Calu3 (cell line): ENCODE results near the gene DDR2. TPM values are rescaled to one million over a fixed set of nuclear protein-coding genes. Genes with fewer than 3 reads are reported as not detected.

ENCODE experiments used
- BruUV-seq: library from RNA; stranded (reverse); fragments of 400-500 nt; replicated peaks from 2 replicates; lab custom pipeline; 2021; lab: Mats Ljungman, UMichigan
- CTCF ChIA-PET: fragments of 300-600 bp; sonication (Branson Sonifier 250); formaldehyde crosslinking; loops from one replicate; lab custom pipeline; 2022; ENCODE audit warnings: antibody characterized with exemption; lab: Charles Lee
- DNase-seq: peaks from one replicate; pipeline ENCODE4 v3.0.0; 2022
- H3K27ac Mint-ChIP-seq: one replicate; pipeline ENCODE4 v1.8.0; 2022; ENCODE audit warnings: mixed read lengths; ENCODE audit not compliant: unreplicated experiment
- H3K27me3 Mint-ChIP-seq: one replicate; pipeline ENCODE4 v1.8.0; 2022; ENCODE audit warnings: mixed read lengths; ENCODE audit not compliant: unreplicated experiment
- H3K36me3 Mint-ChIP-seq: one replicate; pipeline ENCODE4 v1.8.0; 2022; ENCODE audit warnings: mild to moderate bottlenecking, moderate library complexity, mixed read lengths; ENCODE audit not compliant: insufficient read depth, unreplicated experiment
- H3K4me1 Mint-ChIP-seq: one replicate; pipeline ENCODE4 v1.8.0; 2022; ENCODE audit warnings: mild to moderate bottlenecking, low read depth, mixed read lengths; ENCODE audit not compliant: unreplicated experiment
- H3K4me3 Mint-ChIP-seq: one replicate; pipeline ENCODE4 v1.8.0; 2022; ENCODE audit warnings: mild to moderate bottlenecking, low read depth, moderate library complexity, mixed read lengths; ENCODE audit not compliant: unreplicated experiment
- H3K9me3 Mint-ChIP-seq: one replicate; pipeline ENCODE4 v1.8.0; 2022; ENCODE audit warnings: low read depth, mixed read lengths; ENCODE audit not compliant: unreplicated experiment
- CTCF ChIP-seq: fragments of 200-600 bp; IDR thresholded peaks from one replicate; pipeline ENCODE4 v1.8.0; 2022; ENCODE audit warnings: antibody characterized with exemption; ENCODE audit not compliant: unreplicated experiment
- intact Hi-C: fragments of 100-400 bp; cut with micrococcal nuclease; formaldehyde crosslinking; loops from one replicate; pipeline ENCODE4 v1.10.0; 2022; ENCODE audit not compliant: unreplicated experiment
- total RNA-seq: library from RNA; stranded (reverse); gene quantifications from 2 replicates; pipeline ENCODE4 v1.2.3, GENCODE V29; 2022

The DDR2 gene
- total RNA-seq, 1 experiment from 2014 or later = 0.80 TPM

GRCh38 chr1:162676750-162677149, 44.5 kb downstream of the DDR2 start:
- Mint-ChIP-seq H3K27me3 (no peaks in the 10 kb centered on the region), H3K27ac (no peak overlapping the region), H3K4me3 (no peak overlapping the region), H3K9me3 (no peaks in the 10 kb centered on the region), H3K4me1 (peaks cover 5% of the 10 kb centered on the region), H3K36me3 (no peaks in the 10 kb centered on the region)
- no peak for TF ChIP-seq CTCF
- intact Hi-C loops = no loop called here
- BruUV-seq = no TSS peak
- no peak for DNase-seq
- CTCF ChIA-PET = no interaction called here

- TF ChIP-seq CTCF = no peak
- Mint-ChIP-seq H3K27me3 (no peaks in the 10 kb centered on the region), H3K27ac (no peak overlapping the region), H3K4me1 (no peaks in the 10 kb centered on the region), H3K36me3 (no peaks in the 10 kb centered on the region), H3K9me3 (no peaks in the 10 kb centered on the region), H3K4me3 (no peak overlapping the region)
- intact Hi-C loops = no loop called here
- no peak for DNase-seq
- no TSS peak for BruUV-seq
- CTCF ChIA-PET = no interaction called here
These were observed 45.5 kb downstream of the DDR2 start for GRCh38 chr1:162677607-162678371.

- Mint-ChIP-seq H3K4me1 (no peaks in the 10 kb centered on the region), H3K9me3 (no peaks in the 10 kb centered on the region), H3K36me3 (no peaks in the 10 kb centered on the region), H3K27ac (no peak overlapping the region), H3K4me3 (no peak overlapping the region), H3K27me3 (no peaks in the 10 kb centered on the region)
- intact Hi-C loops = no loop called here
- DNase-seq = no peak
- TF ChIP-seq CTCF = no peak
- CTCF ChIA-PET = no interaction called here
- BruUV-seq = no TSS peak
These were observed 46.2 kb downstream of the DDR2 start for GRCh38 chr1:162678439-162678838.

- H3K4me1 Mint-ChIP-seq = no peaks in the 10 kb centered on the region
- no peak for DNase-seq
- no peaks in the 10 kb centered on the region for H3K36me3 Mint-ChIP-seq
- H3K9me3 Mint-ChIP-seq = no peaks in the 10 kb centered on the region
- H3K4me3 Mint-ChIP-seq = no peak overlapping the region
- no peak for TF ChIP-seq CTCF
- BruUV-seq = no TSS peak
- no peaks in the 10 kb centered on the region for H3K27me3 Mint-ChIP-seq
- H3K27ac Mint-ChIP-seq = no peak overlapping the region
- CTCF ChIA-PET = no interaction called here
- intact Hi-C loops = no loop called here
These were observed 47.0 kb downstream of the DDR2 start for GRCh38 chr1:162679298-162679697.
